Kidney capillary endothelial cell (primary cell): ENCODE measurements around the gene KLK14.

Experiments used
- DNase-seq: peaks from one replicate; pipeline ENCODE4 v3.0.0-alpha.2; 2018; ENCODE audit warnings: low spot score

Gene KLK14

DNA sequence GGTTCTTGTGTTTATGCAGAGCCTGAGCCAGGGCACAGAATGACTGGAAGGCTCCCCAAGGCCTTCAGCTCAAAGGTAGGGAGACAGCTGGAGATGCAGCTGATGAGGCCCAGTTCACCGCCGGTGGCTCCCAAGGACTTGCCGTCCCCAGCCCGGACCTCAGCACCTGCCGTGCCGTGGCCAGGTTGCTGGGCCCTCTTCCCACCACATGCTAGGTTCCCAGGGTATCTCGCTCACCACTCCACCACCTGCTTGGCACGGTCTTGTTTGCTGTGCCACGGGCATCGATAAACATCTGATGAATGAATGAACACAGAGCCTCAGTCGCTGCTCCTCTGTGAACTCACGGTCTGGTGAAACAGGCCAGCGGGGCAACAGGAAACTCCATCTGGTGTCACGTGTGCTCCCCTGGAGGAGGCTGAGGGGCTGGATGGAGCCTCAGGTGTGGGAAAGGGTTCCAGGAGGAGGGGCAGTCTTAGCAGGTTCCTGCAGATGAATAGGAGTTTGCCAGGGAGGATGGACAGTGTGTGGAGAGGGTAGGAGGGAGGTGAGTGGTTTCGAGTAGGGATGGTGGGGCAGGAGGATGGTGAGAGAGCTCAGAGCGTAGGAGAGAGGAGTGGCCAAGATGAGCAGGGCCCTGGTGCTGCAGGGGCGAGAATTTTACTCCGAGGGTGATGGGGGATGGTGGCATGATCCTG is 3.6 kb upstream of the KLK14 start:
- no peak for DNase-seq

GRCh38 chr19:51084505-51084904 is 1.8 kb upstream of the KLK14 start:
- no peak for DNase-seq

- no peak for DNase-seq
Measured at GRCh38 chr19:51083783-51084182, 1.1 kb upstream of the KLK14 start.

GRCh38 chr19:51083181-51083580 is 494 bp upstream of the KLK14 start:
- no peak for DNase-seq

DNA sequence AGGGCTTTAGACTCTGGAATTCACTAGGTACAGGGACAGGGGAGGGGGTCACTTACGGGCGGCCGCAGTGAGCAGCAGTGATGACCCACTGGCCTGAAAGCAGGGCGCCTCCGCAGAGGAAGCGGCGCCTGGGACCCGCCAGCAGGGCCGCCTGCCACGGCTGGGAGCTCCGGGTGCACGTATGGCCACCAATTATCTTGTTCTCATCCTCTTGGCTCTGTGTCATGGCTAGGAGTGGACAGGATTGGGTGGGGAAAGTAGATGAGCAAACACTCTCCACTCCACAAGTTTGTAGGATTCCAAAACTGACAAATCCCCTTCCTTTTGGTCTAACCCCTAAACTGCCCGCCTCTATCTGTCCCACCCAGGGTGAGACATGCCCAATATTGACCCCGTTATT is 1.2 kb downstream of the KLK14 start:
- DNase-seq = no peak

- DNase-seq = no peak
Measured at GRCh38 chr19:51079481-51080110, 3.1 kb downstream of the KLK14 start.

GRCh38 chr19:51078731-51079130 is 4.0 kb downstream of the KLK14 start:
- DNase-seq = no peak

DNA sequence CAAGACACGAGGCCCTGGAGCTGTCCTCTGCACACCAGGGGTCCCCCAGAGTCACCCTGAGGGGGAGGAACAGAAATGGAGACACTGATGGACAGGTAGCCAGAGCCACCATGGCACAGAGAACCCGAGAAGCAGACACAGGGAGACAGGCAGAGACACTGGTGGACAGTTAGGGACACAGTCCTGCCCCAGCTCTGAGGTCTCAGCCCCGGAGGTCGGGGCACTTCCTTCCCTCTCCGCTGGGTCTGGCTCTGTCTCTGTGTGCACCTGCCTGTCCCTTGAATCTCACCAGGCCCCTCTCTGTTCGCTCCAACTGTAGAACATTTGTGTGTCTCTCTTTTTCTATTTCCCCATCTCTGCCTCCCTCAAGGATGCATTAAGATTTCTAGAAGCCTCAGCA is 4.6 kb downstream of the KLK14 start:
- DNase-seq = no peak

- DNase-seq = no peak
Measured at GRCh38 chr19:51076631-51077213, 6.0 kb downstream of the KLK14 start.

DNA sequence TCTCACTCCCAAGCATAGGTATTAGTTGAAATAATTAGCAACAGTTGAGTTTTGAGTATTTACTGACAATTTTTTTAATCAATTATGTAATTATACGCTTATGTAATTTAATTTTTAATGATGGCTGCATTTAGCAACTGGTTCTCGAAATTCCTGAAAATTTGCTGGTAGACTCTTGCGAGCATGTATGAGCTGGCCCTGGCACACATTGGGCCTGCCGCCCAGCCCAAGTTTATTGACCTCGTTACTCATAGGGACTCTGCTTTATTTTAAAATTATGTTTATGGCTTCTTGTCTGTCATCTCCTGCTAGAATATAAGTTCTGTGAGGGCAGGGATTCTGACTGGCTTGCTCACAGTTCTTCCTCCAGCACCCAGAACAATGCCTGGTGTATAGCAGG is 6.7 kb downstream of the KLK14 start:
- DNase-seq = no peak

- no peak for DNase-seq
Measured at GRCh38 chr19:51071095-51071405, 11.6 kb downstream of the KLK14 start.

- no peak for DNase-seq
Measured at GRCh38 chr19:51070334-51071094, 12.2 kb downstream of the KLK14 start.

DNA sequence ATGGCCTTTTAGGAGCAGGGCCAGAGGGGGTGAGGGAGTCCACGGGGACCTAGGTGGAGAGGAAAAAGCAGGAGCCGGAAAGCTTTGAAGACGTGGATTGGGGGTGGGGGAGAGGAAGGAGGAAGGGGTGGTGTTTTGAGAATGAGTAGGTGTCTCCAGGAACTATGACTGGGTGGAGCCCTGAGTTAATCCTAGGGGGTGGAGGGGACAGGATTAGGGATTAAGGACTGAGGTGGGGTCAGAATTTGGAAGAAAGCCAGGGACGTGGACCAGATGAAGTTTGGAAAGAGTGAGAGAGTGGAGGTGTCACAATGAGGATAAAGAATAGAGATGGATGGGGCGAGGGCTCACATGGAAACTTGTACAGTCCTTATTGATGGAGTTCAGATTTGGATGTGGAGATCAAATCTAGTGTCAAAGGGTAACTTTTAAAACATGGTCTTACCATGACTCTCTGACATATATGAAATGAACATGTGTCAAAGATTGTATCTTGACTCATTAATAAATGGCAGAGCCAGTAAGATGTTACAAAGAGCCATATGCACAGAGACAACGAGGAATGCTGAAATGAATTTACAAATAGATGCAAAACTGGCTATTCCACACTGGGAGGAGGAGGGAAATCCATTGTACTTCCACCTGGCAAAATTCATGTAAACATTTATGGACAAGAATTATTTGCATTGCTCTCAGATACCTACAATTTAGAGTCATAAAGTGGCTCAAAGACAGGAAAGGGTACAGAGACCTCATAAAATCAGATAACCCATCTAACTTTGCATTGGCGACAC is 16.1 kb downstream of the KLK14 start:
- DNase-seq = no peak

GRCh38 chr19:51065221-51065960 is 17.3 kb downstream of the KLK14 start:
- DNase-seq = no peak

GRCh38 chr19:51064534-51065220 is 18.0 kb downstream of the KLK14 start, which contains the start of gene KLK13:
KLK13 (minus strand) TSS chr19:51065092; CDS start chr19:51065067, 25 bp downstream.
- no peak for DNase-seq

GRCh38 chr19:51063664-51064063 is 19.0 kb downstream of the KLK14 start:
- no peak for DNase-seq

GRCh38 chr19:51060973-51061372 is 21.7 kb downstream of the KLK14 start:
- no peak for DNase-seq

- no peak for DNase-seq
Measured at GRCh38 chr19:51060336-51060735, 22.4 kb downstream of the KLK14 start.

DNA sequence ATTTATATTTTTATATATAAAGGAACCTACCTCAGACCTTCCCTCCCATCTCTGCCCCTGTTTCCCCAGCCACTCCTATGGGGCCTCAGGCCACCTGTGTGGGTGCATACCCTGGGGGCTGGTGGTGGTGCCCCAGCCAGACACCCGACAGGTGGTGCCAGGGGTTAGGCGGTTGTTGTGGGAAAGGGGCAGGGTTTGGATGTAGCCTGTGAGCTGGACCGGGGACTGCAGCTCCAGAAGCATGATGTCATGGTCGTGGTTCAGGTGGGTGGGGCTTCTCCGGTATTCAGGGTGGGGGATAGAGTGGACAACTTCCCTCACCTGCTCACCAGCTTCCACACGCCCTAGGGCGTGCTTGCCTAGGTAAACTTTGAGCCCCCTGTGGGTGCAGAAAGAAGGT is 23.0 kb downstream of the KLK14 start:
- no peak for DNase-seq

GRCh38 chr19:51055866-51056265 is 26.8 kb downstream of the KLK14 start:
- no peak for DNase-seq

- no peak for DNase-seq
Measured at GRCh38 chr19:51047031-51047335, 35.7 kb downstream of the KLK14 start.
